Heart right ventricle (tissue), 16 donors: ENCODE measurements around the gene NT5DC1. TPM values are rescaled to one million over a fixed set of nuclear protein-coding genes. Genes with fewer than 3 reads are reported as not detected.

Source experiments
- ATAC-seq, 8 donors: fragments of 200-7000 bp; cut with Tn5 transposase; one replicate each; pipeline ENCODE4 v1.9.1; 2020; ENCODE audit warnings: mild to moderate bottlenecking in 8 of 8, moderate library complexity in 8 of 8, moderate number of reproducible peaks in 1 of 8
- DNase-seq, 2 donors: peaks; one replicate each; pipeline ENCODE4 v3.0.0-alpha.2; 2020
- H3K27ac ChIP-seq, 10 donors: fragments of 200-600 bp; sonication (generic) in 2 of 10; one replicate each; pipeline versions ENCODE4 v1.5.0 to v1.8.0; 2020 to 2022; ENCODE audit warnings: mild to moderate bottlenecking in 3 of 10
- H3K27me3 ChIP-seq, 7 donors: fragments of 200-600 bp; one replicate each; pipeline ENCODE4 v1.8.0; 2021 to 2022; ENCODE audit warnings: mild to moderate bottlenecking in 2 of 7
- H3K36me3 ChIP-seq, 9 donors: fragments of 200-600 bp; sonication (generic) in 1 of 9; one replicate each; pipeline versions ENCODE4 v1.5.0 to v1.8.0; 2020 to 2022; ENCODE audit warnings: mild to moderate bottlenecking in 2 of 9
- H3K4me1 ChIP-seq, 9 donors: fragments of 200-600 bp; sonication (generic) in 1 of 9; one replicate each; pipeline versions ENCODE4 v1.5.0 to v1.8.0; 2020 to 2022; ENCODE audit warnings: mild to moderate bottlenecking in 4 of 9
- H3K4me3 ChIP-seq, 10 donors: fragments of 200-600 bp; sonication (generic) in 2 of 10; one replicate each; pipeline versions ENCODE4 v1.5.0 to v1.8.0; 2020 to 2022; ENCODE audit warnings: mild to moderate bottlenecking in 7 of 10, moderate library complexity in 2 of 10
- H3K9me3 ChIP-seq, 11 donors: fragments of 200-600 bp in 10 of 11; sonication (generic) in 2 of 11; one replicate each; pipeline versions ENCODE4 v1.5.0 to v1.8.0; 2013 to 2022; ENCODE audit warnings: mild to moderate bottlenecking in 2 of 11, control low read depth in 1 of 11, moderate library complexity in 1 of 11
- CTCF ChIP-seq, 9 donors: fragments of 200-600 bp; sonication (generic) in 2 of 9; IDR thresholded peaks; one replicate each; pipeline versions ENCODE4 v1.5.0 to v1.8.0; 2021 to 2022; ENCODE audit warnings: antibody characterized with exemption in 9 of 9, mild to moderate bottlenecking in 5 of 9, moderate library complexity in 1 of 9
- WGBS, 2 donors: extraction: QIAGEN DNeasy Blood & Tissue Kit; methylation state at CpG; one replicate each; pipeline ENCODE4 v1.1.7; 2013; ENCODE audit warnings: inconsistent platforms in 1 of 2; 5-methylcytosine and 5-hydroxymethylcytosine counted together
- intact Hi-C, 10 donors: fragments of 100-400 bp; cut with DNase I; formaldehyde crosslinking; loops; one replicate each; pipeline versions ENCODE4 v1.11.1 to v1.14.2; 2022
- polyA plus RNA-seq, 2 donors: library from polyadenylated mRNA; stranded (reverse); fragments of 200-250 nt; gene quantifications; one replicate each; pipeline ENCODE4 v1.2.3, GENCODE V29; 2013
- total RNA-seq, 10 donors: library from RNA; stranded (reverse); fragmentation: NEBNext Ultra II Directional in 3 of 10; extraction: Animal tissue kit (Norgen Biotek cat#: 25700) in 3 of 10; gene quantifications; one replicate each; pipeline versions ENCODE4 v1.2.1 to v1.2.4, GENCODE V29; 2021 to 2023
- donor health status: Arrhythmogenic right ventricular cardiomyopathy.
- donor health status: ischemic (EF 13 %, LVEDD 7.1; RV severe dilation, severe dysfunction).
- donor health status: healthy with polysubstance abuse.
- donor health status: DM: no; HTN: yes; CAD: no.
- donor health status: DM: no; HTN: no; CAD: no.
- donor health status: ischemic (EF 25% LVEDD 6.9; RV normal size, moderate dysfunction).
- donor health status: ischemic (EF 25% LVEDD 5.7; RV mildly dilated, moderate dysfunction).
- donor health status: healthy.
- donor health status: DM: yes; HTN: yes; CAD: no.
- donor health status: Ischemic cardiomyopathy.
- donor health status: ischemic (EF 35%, LVEDD 5.7; RV mildly dilated, moderate dysfunction).
- donor health status: nonischemic (EF 11% LVEDD 7.7; RV severe dilation, severe dysfunction).
- donor health status: DM: yes; HTN: yes; CAD: no.
- donor health status: PGD.
- donor health status: ischemic (EF 29% LVEDD 5.4; RV normal size, mild dysfunction).
- donor health status: nonischemic (EF 23%, LVEDD 6.1; RV moderate dilation, normal function).

NT5DC1 gene
- total and polyA plus RNA-seq, 12 donors, result 5.9 to 69.7 (median 57.3) TPM

- Histone ChIP-seq H3K36me3 (peaks cover 0 to 28% (median 0%) of the 10 kb centered on the region in 9 donors), H3K27ac (no peak overlapping the region), H3K27me3 (no peaks in the 10 kb centered on the region), H3K4me1 (peaks cover 0 to 5% (median 0%) of the 10 kb centered on the region in 9 donors), H3K4me3 (no peak overlapping the region), H3K9me3 (no peaks in the 10 kb centered on the region)
- no peak for DNase-seq
- intact Hi-C loops, result no loop called here
- WGBS, 2 donors, result 84 to 88% methylated on average over 3 of the region's 3 CpGs
- no peak for TF ChIP-seq CTCF (IDR thresholded peaks at IDR 0.05)
- ATAC-seq, result no peak
Observed at GRCh38 chr6:116133453-116133852, 32.8 kb downstream of the NT5DC1 start.

GRCh38 chr6:116136373-116136772 is 35.7 kb downstream of the NT5DC1 start:
- Histone ChIP-seq H3K9me3 (no peaks in the 10 kb centered on the region), H3K27ac (no peak overlapping the region), H3K36me3 (peaks cover 0 to 27% (median 0%) of the 10 kb centered on the region in 9 donors), H3K4me1 (no peaks in the 10 kb centered on the region), H3K4me3 (no peak overlapping the region), H3K27me3 (no peaks in the 10 kb centered on the region)
- TF ChIP-seq CTCF (IDR thresholded peaks at IDR 0.05), result no peak
- WGBS, 2 donors, result 93 to 97% methylated on average over 1 of the region's 1 CpG
- no peak for ATAC-seq
- DNase-seq, result no peak
- intact Hi-C loops, result no loop called here

- H3K27me3 ChIP-seq, result no peaks in the 10 kb centered on the region
- DNase-seq, result no peak
- H3K4me3 ChIP-seq, result no peak overlapping the region
- intact Hi-C loops, result no loop called here
- no peak overlapping the region for H3K27ac ChIP-seq
- no peaks in the 10 kb centered on the region for H3K9me3 ChIP-seq
- H3K36me3 ChIP-seq, result peaks cover 0 to 27% (median 0%) of the 10 kb centered on the region in 9 donors
- WGBS, 2 donors, result 91 to 92% methylated on average over 5 of the region's 5 CpGs
- TF ChIP-seq CTCF (IDR thresholded peaks at IDR 0.05), result no peak
- no peaks in the 10 kb centered on the region for H3K4me1 ChIP-seq
- no peak for ATAC-seq
Observed at GRCh38 chr6:116136933-116137340, 36.3 kb downstream of the NT5DC1 start.

GRCh38 chr6:116139917-116140316 is 39.3 kb downstream of the NT5DC1 start:
- no peak for TF ChIP-seq CTCF (IDR thresholded peaks at IDR 0.05)
- Histone ChIP-seq H3K4me1 (peaks cover 0 to 11% (median 4%) of the 10 kb centered on the region in 9 donors), H3K36me3 (peaks cover 0 to 10% (median 0%) of the 10 kb centered on the region in 9 donors), H3K27me3 (no peaks in the 10 kb centered on the region), H3K9me3 (no peaks in the 10 kb centered on the region), H3K4me3 (no peak overlapping the region), H3K27ac (no peak overlapping the region)
- DNase-seq (no peak), ATAC-seq (no peak)
- intact Hi-C loops, result no loop called here
- WGBS, 2 donors, result 95% methylated on average over 4 of the region's 4 CpGs
